ENCODE measurements around the gene COMMD10.
"Not testable (repeated sequence)": the region's sequence is repeated elsewhere in the genome, so short reads cannot be mapped to it uniquely, and the experiment has no call there.

Gene COMMD10

GRCh38 chr5:116076496-116076895, 8.3 kb upstream of the COMMD10 start:
- Mint-ChIP-seq H3K27me3 (peaks cover 9% of the 10 kb centered on the region), H3K4me3 (peak overlapping the region; percentile 76), H3K4me1 (ENCODE audit: low read depth) (peaks cover 25% of the 10 kb centered on the region), H3K36me3 (peaks cover 3% of the 10 kb centered on the region), H3K9me3 (ENCODE audit: low read depth) (peaks cover 9% of the 10 kb centered on the region), H3K27ac (peak overlapping the region; percentile 82)

GRCh38 chr5:116078199-116078598, 6.6 kb upstream of the COMMD10 start:
- Mint-ChIP-seq H3K9me3 (ENCODE audit: low read depth) (peaks cover 9% of the 10 kb centered on the region), H3K27ac (no peak overlapping the region), H3K36me3 (peaks cover 3% of the 10 kb centered on the region), H3K4me3 (no peak overlapping the region), H3K27me3 (peaks cover 2% of the 10 kb centered on the region), H3K4me1 (ENCODE audit: low read depth) (peaks cover 34% of the 10 kb centered on the region)

GRCh38 chr5:116084287-116084691, 536 bp upstream of the COMMD10 start:
- peak overlapping the region; percentile 93 for H3K27ac Mint-ChIP-seq
- H3K9me3 Mint-ChIP-seq (ENCODE audit: low read depth), result no peaks in the 10 kb centered on the region
- peaks cover 16% of the 10 kb centered on the region for H3K36me3 Mint-ChIP-seq
- no peaks in the 10 kb centered on the region for H3K27me3 Mint-ChIP-seq
- H3K4me3 Mint-ChIP-seq, result peak overlapping the region; percentile 95
- peaks cover 50% of the 10 kb centered on the region for H3K4me1 Mint-ChIP-seq (ENCODE audit: low read depth)

GRCh38 chr5:116086309-116086708, 1.5 kb downstream of the COMMD10 start:
- Mint-ChIP-seq H3K27ac (peak overlapping the region; percentile 95), H3K4me1 (ENCODE audit: low read depth) (peaks cover 49% of the 10 kb centered on the region), H3K36me3 (peaks cover 16% of the 10 kb centered on the region), H3K4me3 (peak overlapping the region; percentile 95)
- H3K9me3 Mint-ChIP-seq (ENCODE audit: low read depth); H3K27me3 Mint-ChIP-seq: not testable (repeated sequence)

GRCh38 chr5:116088062-116088461, 3.2 kb downstream of the COMMD10 start:
- H3K27ac Mint-ChIP-seq, result no peak overlapping the region
- no peaks in the 10 kb centered on the region for H3K9me3 Mint-ChIP-seq (ENCODE audit: low read depth)
- peaks cover 40% of the 10 kb centered on the region for H3K4me1 Mint-ChIP-seq (ENCODE audit: low read depth)
- H3K27me3 Mint-ChIP-seq, result no peaks in the 10 kb centered on the region
- peaks cover 19% of the 10 kb centered on the region for H3K36me3 Mint-ChIP-seq
- no peak overlapping the region for H3K4me3 Mint-ChIP-seq

- H3K27me3 Mint-ChIP-seq, result no peaks in the 10 kb centered on the region
These were observed 5.5 kb downstream of the COMMD10 start for GRCh38 chr5:116090302-116090701.

GRCh38 chr5:116091416-116091815, 6.6 kb downstream of the COMMD10 start:
- H3K27me3 Mint-ChIP-seq, result no peaks in the 10 kb centered on the region
- H3K9me3 Mint-ChIP-seq (ENCODE audit: low read depth), result no peaks in the 10 kb centered on the region
- no peak overlapping the region for H3K27ac Mint-ChIP-seq
- peaks cover 24% of the 10 kb centered on the region for H3K36me3 Mint-ChIP-seq
- peaks cover 20% of the 10 kb centered on the region for H3K4me1 Mint-ChIP-seq (ENCODE audit: low read depth)
- no peak overlapping the region for H3K4me3 Mint-ChIP-seq

More at GRCh38 chr5:116090302-116090701, 5.5 kb downstream of the COMMD10 start:
- Mint-ChIP-seq H3K27ac (no peak overlapping the region), H3K4me3 (no peak overlapping the region), H3K9me3 (ENCODE audit: low read depth) (no peaks in the 10 kb centered on the region), H3K36me3 (peaks cover 24% of the 10 kb centered on the region), H3K4me1 (ENCODE audit: low read depth) (peaks cover 29% of the 10 kb centered on the region)

GRCh38 chr5:116097301-116097700, 12.5 kb downstream of the COMMD10 start:
- no peaks in the 10 kb centered on the region for H3K27me3 Mint-ChIP-seq
- no peaks in the 10 kb centered on the region for H3K9me3 Mint-ChIP-seq (ENCODE audit: low read depth)
- H3K4me1 Mint-ChIP-seq (ENCODE audit: low read depth), result no peaks in the 10 kb centered on the region
- no peak overlapping the region for H3K27ac Mint-ChIP-seq
- peaks cover 34% of the 10 kb centered on the region for H3K36me3 Mint-ChIP-seq
- no peak overlapping the region for H3K4me3 Mint-ChIP-seq

- Mint-ChIP-seq H3K9me3 (ENCODE audit: low read depth) (no peaks in the 10 kb centered on the region), H3K4me1 (ENCODE audit: low read depth) (peaks cover 2% of the 10 kb centered on the region), H3K36me3 (peaks cover 32% of the 10 kb centered on the region), H3K27me3 (no peaks in the 10 kb centered on the region), H3K27ac (no peak overlapping the region), H3K4me3 (no peak overlapping the region)
These were observed 14.2 kb downstream of the COMMD10 start for GRCh38 chr5:116098998-116099397.

GRCh38 chr5:116104941-116105340, 20.1 kb downstream of the COMMD10 start:
- not testable (repeated sequence) for H3K27me3 Mint-ChIP-seq; H3K4me3 Mint-ChIP-seq; H3K27ac Mint-ChIP-seq; H3K9me3 Mint-ChIP-seq (ENCODE audit: low read depth)
- H3K36me3 Mint-ChIP-seq, result peaks cover 51% of the 10 kb centered on the region
- peaks cover 16% of the 10 kb centered on the region for H3K4me1 Mint-ChIP-seq (ENCODE audit: low read depth)

GRCh38 chr5:116115163-116115562, 30.3 kb downstream of the COMMD10 start:
- Mint-ChIP-seq H3K27me3 (no peaks in the 10 kb centered on the region), H3K36me3 (peaks cover 53% of the 10 kb centered on the region), H3K9me3 (ENCODE audit: low read depth) (peaks cover 30% of the 10 kb centered on the region), H3K4me3 (no peak overlapping the region), H3K4me1 (ENCODE audit: low read depth) (peaks cover 9% of the 10 kb centered on the region), H3K27ac (no peak overlapping the region)

- H3K9me3 Mint-ChIP-seq (ENCODE audit: low read depth), result no peaks in the 10 kb centered on the region
- H3K27me3 Mint-ChIP-seq, result no peaks in the 10 kb centered on the region
- peaks cover 9% of the 10 kb centered on the region for H3K4me1 Mint-ChIP-seq (ENCODE audit: low read depth)
- H3K27ac Mint-ChIP-seq, result no peak overlapping the region
- peaks cover 8% of the 10 kb centered on the region for H3K36me3 Mint-ChIP-seq
- H3K4me3 Mint-ChIP-seq, result no peak overlapping the region
These were observed 45.6 kb downstream of the COMMD10 start for GRCh38 chr5:116130471-116130870.

- H3K27me3 Mint-ChIP-seq, result no peaks in the 10 kb centered on the region
- peaks cover 12% of the 10 kb centered on the region for H3K4me1 Mint-ChIP-seq (ENCODE audit: low read depth)
- no peak overlapping the region for H3K4me3 Mint-ChIP-seq
- no peak overlapping the region for H3K27ac Mint-ChIP-seq
- peaks cover 3% of the 10 kb centered on the region for H3K36me3 Mint-ChIP-seq
- no peaks in the 10 kb centered on the region for H3K9me3 Mint-ChIP-seq (ENCODE audit: low read depth)
These were observed 46.2 kb downstream of the COMMD10 start for GRCh38 chr5:116130976-116131375.

- Mint-ChIP-seq H3K36me3 (no peaks in the 10 kb centered on the region), H3K9me3 (ENCODE audit: low read depth) (no peaks in the 10 kb centered on the region), H3K4me1 (ENCODE audit: low read depth) (peaks cover 23% of the 10 kb centered on the region), H3K27me3 (no peaks in the 10 kb centered on the region), H3K27ac (no peak overlapping the region), H3K4me3 (no peak overlapping the region)
These were observed 48.5 kb downstream of the COMMD10 start for GRCh38 chr5:116133281-116133680.

GRCh38 chr5:116135344-116135743, 50.5 kb downstream of the COMMD10 start:
- Mint-ChIP-seq H3K27ac (no peak overlapping the region), H3K4me3 (peak overlapping the region; percentile 28), H3K27me3 (no peaks in the 10 kb centered on the region), H3K9me3 (ENCODE audit: low read depth) (no peaks in the 10 kb centered on the region), H3K4me1 (ENCODE audit: low read depth) (peaks cover 23% of the 10 kb centered on the region), H3K36me3 (peaks cover 5% of the 10 kb centered on the region)

- no peak overlapping the region for H3K27ac Mint-ChIP-seq
- H3K36me3 Mint-ChIP-seq, result peaks cover 8% of the 10 kb centered on the region
- no peaks in the 10 kb centered on the region for H3K27me3 Mint-ChIP-seq
- peaks cover 26% of the 10 kb centered on the region for H3K4me1 Mint-ChIP-seq (ENCODE audit: low read depth)
- H3K9me3 Mint-ChIP-seq (ENCODE audit: low read depth), result no peaks in the 10 kb centered on the region
- no peak overlapping the region for H3K4me3 Mint-ChIP-seq
These were observed 52.9 kb downstream of the COMMD10 start for GRCh38 chr5:116137544-116138378.

Measured in activated naive CD8-positive, alpha-beta T cell (primary cell).